GM12878 (cell line): ENCODE results near the gene CHD9. TPM values are rescaled to one million over a fixed set of nuclear protein-coding genes. Genes with fewer than 3 reads are reported as not detected.

Experiments used
- ATAC-seq: fragments of 200-7000 bp; cut with Tn5 transposase; 3 replicates; pipeline ENCODE4 v1.9.1; 2020; ENCODE audit warnings: mild to moderate bottlenecking, moderate library complexity
- BruUV-seq: library from RNA; stranded (reverse); fragments of 400-500 nt; replicated peaks from 2 replicates; lab custom pipeline; 2021; lab: Mats Ljungman, UMichigan
- CTCF ChIA-PET: fragments of 300-600 bp; sonication (Branson Sonifier 250); formaldehyde crosslinking; extraction: SDS; loops from one replicate; lab custom pipeline; 2021; ENCODE audit warnings: inconsistent platforms; lab: Yijun Ruan, JAX
- POLR2A ChIA-PET: fragments of 350-600 bp; formaldehyde crosslinking; extraction: SDS; loops from one replicate; lab custom pipeline; 2021; ENCODE audit warnings: inconsistent platforms; lab: Charles Lee
- RAD21 ChIA-PET: fragments of 300-600 bp; sonication (Branson Sonifier 250); formaldehyde crosslinking; loops from one replicate; lab custom pipeline; 2023; ENCODE audit warnings: antibody characterized with exemption; ENCODE audit not compliant: unreplicated experiment; lab: Charles Lee
- SMC1A ChIA-PET: fragments of 300-600 bp; sonication (Branson Sonifier 250); formaldehyde crosslinking; loops from one replicate; lab custom pipeline; 2023; ENCODE audit not compliant: unreplicated experiment, uncharacterized antibody; lab: Charles Lee
- DNase-seq: peaks from one replicate; pipeline ENCODE4 v3.0.0-alpha.2; 2011; ENCODE audit warnings: low read depth, low spot score
- FAIRE-seq: peaks from 3 replicates; lab custom pipeline; 2011; peaks lifted over from hg19 to GRCh38; lab: Jason Lieb, UNC
- H2AFZ ChIP-seq: 2 replicates; pipeline ENCODE4 v1.6.0; 2011; ENCODE audit warnings: low read depth, low read length, control low read depth; ENCODE audit not compliant: control insufficient read depth
- H3K27ac ChIP-seq: 2 replicates; pipeline ENCODE4 v1.5.1; 2011; ENCODE audit warnings: control low read depth; ENCODE audit not compliant: control insufficient read depth, insufficient read depth
- H3K27me3 ChIP-seq, 2 experiments: replicated peaks in 1 of 2; 2 replicates each; pipeline versions ENCODE4 v1.6.0 to v1.6.1; 2011; ENCODE audit warnings: low read length in 1 of 2; ENCODE audit not compliant: control insufficient read depth in 2 of 2, insufficient read depth in 2 of 2
- H3K36me3 ChIP-seq, 2 experiments: 2 replicates each; pipeline ENCODE4 v1.5.1; 2011; ENCODE audit warnings: low read length in 1 of 2; ENCODE audit not compliant: control insufficient read depth in 2 of 2, insufficient read depth in 2 of 2
- H3K4me1 ChIP-seq: 2 replicates; pipeline ENCODE4 v1.6.1; 2011; ENCODE audit warnings: mild to moderate bottlenecking, low read length, moderate library complexity, mixed read lengths; ENCODE audit not compliant: control insufficient read depth, insufficient read depth
- H3K4me2 ChIP-seq: 2 replicates; pipeline ENCODE4 v1.6.0; 2011; ENCODE audit warnings: control low read depth; ENCODE audit not compliant: control insufficient read depth, insufficient read depth
- H3K4me3 ChIP-seq: fragments of 200-600 bp; sonication (generic); 2 replicates; pipeline ENCODE4 v1.5.1; 2016
- H3K79me2 ChIP-seq: 2 replicates; pipeline ENCODE4 v1.6.0; 2011; ENCODE audit warnings: low read length; ENCODE audit not compliant: control insufficient read depth, insufficient read depth
- H3K9ac ChIP-seq: 2 replicates; pipeline ENCODE4 v1.8.0; 2011; ENCODE audit warnings: low read length, control low read depth, mixed read lengths; ENCODE audit not compliant: control insufficient read depth, insufficient read depth
- H3K9me3 ChIP-seq: replicated peaks from 3 replicates; pipeline ENCODE4 v1.5.1; 2011; ENCODE audit warnings: mild to moderate bottlenecking, low read length; ENCODE audit not compliant: control insufficient read depth, insufficient read depth
- H4K20me1 ChIP-seq: 2 replicates; pipeline ENCODE4 v1.6.0; 2011; ENCODE audit not compliant: control insufficient read depth, insufficient read depth
- ASH2L ChIP-seq: fragments of 300-600, 200-600 bp; sonication (generic); IDR thresholded peaks from 2 replicates; pipeline ENCODE4 v1.6.1; 2017; ENCODE audit warnings: low read depth, mild to moderate bottlenecking, borderline replicate concordance
- EP300 ChIP-seq, 2 experiments: fragments of 150-350 bp in 1 of 2; IDR thresholded peaks; 2 replicates each; pipeline ENCODE4 v1.6.1; 2011 to 2012; ENCODE audit warnings: low read depth in 2 of 2, low read length in 2 of 2, borderline replicate concordance in 1 of 2, improper control_type of control experiment in 1 of 2, inconsistent platforms in 1 of 2; ENCODE audit not compliant: control insufficient read depth in 1 of 2
- ETV6 ChIP-seq, 2 experiments: fragments of 450-650 bp in 1 of 2; IDR thresholded peaks in 1 of 2; conservative IDR thresholded peaks in 1 of 2; 2 replicates each; pipeline ENCODE4 v1.6.1; 2014; ENCODE audit warnings: antibody characterized with exemption in 1 of 2, borderline replicate concordance in 1 of 2, low read depth in 1 of 2, mild to moderate bottlenecking in 1 of 2, moderate library complexity in 1 of 2
- MXI1 ChIP-seq: fragments of 150-350 bp; IDR thresholded peaks from 2 replicates; pipeline ENCODE4 v1.6.1; 2011; ENCODE audit warnings: low read depth, mild to moderate bottlenecking, inconsistent platforms, low read length, improper control_type of control experiment
- RB1 ChIP-seq: fragments of 450-650 bp; formaldehyde crosslinking; IDR thresholded peaks from 2 replicates; pipeline ENCODE4 v1.6.1; 2017; ENCODE audit warnings: mild to moderate bottlenecking, borderline replicate concordance
- SIX5 ChIP-seq: IDR thresholded peaks from 2 replicates; pipeline ENCODE4 v1.6.1; 2011; ENCODE audit warnings: mild to moderate bottlenecking, low read depth, low read length, moderate library complexity; ENCODE audit not compliant: severe bottlenecking
- SMAD1 ChIP-seq: fragments of 450-650 bp; IDR thresholded peaks from 2 replicates; pipeline ENCODE4 v1.6.1; 2018; ENCODE audit warnings: mild to moderate bottlenecking, low read depth; ENCODE audit not compliant: partially characterized antibody
- SREBF1 ChIP-seq: IDR thresholded peaks from 2 replicates; pipeline ENCODE4 v1.6.1; 2012; ENCODE audit warnings: mild to moderate bottlenecking, low read length
- TCF12 ChIP-seq: IDR thresholded peaks from 2 replicates; pipeline ENCODE4 v1.6.1; 2011; ENCODE audit warnings: low read depth, mild to moderate bottlenecking, low read length
- WGBS: methylation state at CpG from one replicate; pipeline ENCODE4 v1.1.6; 2016; ENCODE audit warnings: low lambda C conversion rate; ENCODE audit not compliant: insufficient replicate concordance, insufficient coverage; ENCODE audit errors: missing lambda C conversion rate; 5-methylcytosine and 5-hydroxymethylcytosine counted together
- in situ Hi-C: fragments of 300-500 bp; cut with MboI; formaldehyde crosslinking; loops from 9 replicates; pipeline ENCODE4 v1.14.3; 2018; ENCODE audit warnings: mixed read lengths
- intact Hi-C: fragments of 100-400 bp; cut with micrococcal nuclease; formaldehyde crosslinking; loops from one replicate; pipeline ENCODE4 v1.14.2; 2022; ENCODE audit not compliant: unreplicated experiment
- polyA plus RNA-seq, 11 experiments: library from polyadenylated mRNA; depleted of rRNA in 4 of 11; unstranded in 6 of 11; stranded (reverse) in 5 of 11; fragments of >200 nt; fragmentation: Nextera tagmentation in 4 of 11; fragmentation: Illumina TruSeq in 1 of 11; extraction: Ambion mirVana in 4 of 11; extraction: Trizol in 1 of 11; gene quantifications; 1 replicate in 1 of 11; 2 replicates in 10 of 11; pipeline versions ENCODE4 v1.2.1 to v1.2.3, GENCODE V29; 2011 to 2016; ENCODE audit warnings: inconsistent platforms in 2 of 11, missing spikeins in 2 of 11, low read depth in 1 of 11
- total RNA-seq, 4 experiments: library from RNA; depleted of rRNA in 3 of 4; stranded (reverse); fragments of >200 nt in 3 of 4; fragmentation: Illumina TruSeq in 1 of 4; extraction: Trizol in 1 of 4; gene quantifications; 2 replicates each; pipeline versions ENCODE4 v1.2.1 to v1.2.3, GENCODE V29; 2013 to 2021
- TF ChIP-seq, protein P1 (sequence below): fragments of 150-350 bp; IDR thresholded peaks from 2 replicates; pipeline ENCODE4 v1.6.1; 2016; ENCODE audit warnings: low read depth, low read length
- TF ChIP-seq, protein P2 (sequence below): fragments of 450-650 bp; formaldehyde crosslinking; IDR thresholded peaks from 2 replicates; pipeline ENCODE4 v1.4.0; 2022; ENCODE audit warnings: mild to moderate bottlenecking, moderate library complexity
- TF ChIP-seq, protein P3 (sequence below): fragments of 150-350 bp; IDR thresholded peaks from 2 replicates; pipeline ENCODE4 v1.6.1; 2014; ENCODE audit warnings: mild to moderate bottlenecking, low read depth, low read length

The CHD9 gene
- total and polyA plus RNA-seq, 10 of the 15 experiments (the other 5 are each of a cell fraction or from before 2014, with no cell fraction given): 29.2 to 95.7 (median 54.3) TPM

DNA sequence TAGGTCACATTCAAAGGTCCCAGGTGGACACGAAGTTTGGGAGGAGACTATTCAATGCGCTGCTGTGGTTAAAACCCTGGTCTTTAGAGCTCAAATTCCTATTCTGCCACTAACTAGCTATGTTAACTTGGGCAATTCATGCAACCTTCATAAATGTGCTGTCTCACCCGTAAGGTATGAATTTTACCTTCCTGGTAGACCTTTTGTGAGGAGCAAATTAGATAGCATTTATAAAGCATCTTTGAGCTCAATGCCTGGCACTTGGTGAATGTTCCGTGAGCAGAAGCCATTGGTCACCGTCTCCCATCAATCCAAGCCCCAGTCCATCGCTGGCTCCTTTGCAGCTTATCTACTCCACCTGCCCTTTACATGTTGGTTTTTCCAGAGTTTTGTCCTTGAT, 18.7 kb upstream of the CHD9 start:
- BruUV-seq: no TSS peak
- SMC1A ChIA-PET: interaction anchor here (0.8 to 0.9 kb wide), 2 partner anchors 123 to 1006 kb away, joined by 3 read pairs; no protein-coding TSS in a partner anchor
- no peaks in the 10 kb centered on the region for H3K4me1 ChIP-seq
- POLR2A ChIA-PET: no interaction called here
- H3K4me3 ChIP-seq: no peak overlapping the region
- H4K20me1 ChIP-seq: no peaks in the 10 kb centered on the region
- no peak overlapping the region for H3K27ac ChIP-seq
- no peak overlapping the region for H3K4me2 ChIP-seq
- no peak for FAIRE-seq
- TF ChIP-seq, protein P1, sequence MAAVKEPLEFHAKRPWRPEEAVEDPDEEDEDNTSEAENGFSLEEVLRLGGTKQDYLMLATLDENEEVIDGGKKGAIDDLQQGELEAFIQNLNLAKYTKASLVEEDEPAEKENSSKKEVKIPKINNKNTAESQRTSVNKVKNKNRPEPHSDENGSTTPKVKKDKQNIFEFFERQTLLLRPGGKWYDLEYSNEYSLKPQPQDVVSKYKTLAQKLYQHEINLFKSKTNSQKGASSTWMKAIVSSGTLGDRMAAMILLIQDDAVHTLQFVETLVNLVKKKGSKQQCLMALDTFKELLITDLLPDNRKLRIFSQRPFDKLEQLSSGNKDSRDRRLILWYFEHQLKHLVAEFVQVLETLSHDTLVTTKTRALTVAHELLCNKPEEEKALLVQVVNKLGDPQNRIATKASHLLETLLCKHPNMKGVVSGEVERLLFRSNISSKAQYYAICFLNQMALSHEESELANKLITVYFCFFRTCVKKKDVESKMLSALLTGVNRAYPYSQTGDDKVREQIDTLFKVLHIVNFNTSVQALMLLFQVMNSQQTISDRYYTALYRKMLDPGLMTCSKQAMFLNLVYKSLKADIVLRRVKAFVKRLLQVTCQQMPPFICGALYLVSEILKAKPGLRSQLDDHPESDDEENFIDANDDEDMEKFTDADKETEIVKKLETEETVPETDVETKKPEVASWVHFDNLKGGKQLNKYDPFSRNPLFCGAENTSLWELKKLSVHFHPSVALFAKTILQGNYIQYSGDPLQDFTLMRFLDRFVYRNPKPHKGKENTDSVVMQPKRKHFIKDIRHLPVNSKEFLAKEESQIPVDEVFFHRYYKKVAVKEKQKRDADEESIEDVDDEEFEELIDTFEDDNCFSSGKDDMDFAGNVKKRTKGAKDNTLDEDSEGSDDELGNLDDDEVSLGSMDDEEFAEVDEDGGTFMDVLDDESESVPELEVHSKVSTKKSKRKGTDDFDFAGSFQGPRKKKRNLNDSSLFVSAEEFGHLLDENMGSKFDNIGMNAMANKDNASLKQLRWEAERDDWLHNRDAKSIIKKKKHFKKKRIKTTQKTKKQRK: no peak
- TF ChIP-seq MXI1 (no peak), ETV6 (conservative IDR thresholded peaks at IDR 0.05 in 1 of 2, IDR thresholded peaks at IDR 0.05 in 1 of 2; ENCODE audit: borderline replicate concordance in 1 of 2, low read depth in 1 of 2) (no peak), TCF12 (no peak), SMAD1 (no peak), EP300 (IDR thresholded peaks at IDR 0.05; ENCODE audit: borderline replicate concordance in 1 of 2, control insufficient read depth in 1 of 2, low read depth in 2 of 2, low read length in 2 of 2) (no peak), SREBF1 (no peak), RB1 (no peak), ASH2L (no peak), SIX5 (no peak)
- TF ChIP-seq, protein P2, sequence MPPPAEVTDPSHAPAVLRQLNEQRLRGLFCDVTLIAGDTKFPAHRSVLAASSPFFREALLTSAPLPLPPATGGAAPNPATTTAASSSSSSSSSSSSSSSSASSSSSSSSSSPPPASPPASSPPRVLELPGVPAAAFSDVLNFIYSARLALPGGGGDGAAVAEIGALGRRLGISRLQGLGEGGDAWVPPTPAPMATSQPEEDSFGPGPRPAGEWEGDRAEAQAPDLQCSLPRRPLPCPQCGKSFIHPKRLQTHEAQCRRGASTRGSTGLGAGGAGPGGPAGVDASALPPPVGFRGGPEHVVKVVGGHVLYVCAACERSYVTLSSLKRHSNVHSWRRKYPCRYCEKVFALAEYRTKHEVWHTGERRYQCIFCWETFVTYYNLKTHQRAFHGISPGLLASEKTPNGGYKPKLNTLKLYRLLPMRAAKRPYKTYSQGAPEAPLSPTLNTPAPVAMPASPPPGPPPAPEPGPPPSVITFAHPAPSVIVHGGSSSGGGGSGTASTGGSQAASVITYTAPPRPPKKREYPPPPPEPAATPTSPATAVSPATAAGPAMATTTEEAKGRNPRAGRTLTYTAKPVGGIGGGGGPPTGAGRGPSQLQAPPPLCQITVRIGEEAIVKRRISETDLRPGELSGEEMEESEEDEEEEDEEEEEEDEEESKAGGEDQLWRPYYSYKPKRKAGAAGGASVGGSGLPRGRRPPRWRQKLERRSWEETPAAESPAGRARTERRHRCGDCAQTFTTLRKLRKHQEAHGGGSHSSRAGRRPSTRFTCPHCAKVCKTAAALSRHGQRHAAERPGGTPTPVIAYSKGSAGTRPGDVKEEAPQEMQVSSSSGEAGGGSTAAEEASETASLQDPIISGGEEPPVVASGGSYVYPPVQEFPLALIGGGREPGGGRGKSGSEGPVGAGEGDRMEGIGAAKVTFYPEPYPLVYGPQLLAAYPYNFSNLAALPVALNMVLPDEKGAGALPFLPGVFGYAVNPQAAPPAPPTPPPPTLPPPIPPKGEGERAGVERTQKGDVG (CRISPR knock-in tag): no peak
- TF ChIP-seq, protein P3, sequence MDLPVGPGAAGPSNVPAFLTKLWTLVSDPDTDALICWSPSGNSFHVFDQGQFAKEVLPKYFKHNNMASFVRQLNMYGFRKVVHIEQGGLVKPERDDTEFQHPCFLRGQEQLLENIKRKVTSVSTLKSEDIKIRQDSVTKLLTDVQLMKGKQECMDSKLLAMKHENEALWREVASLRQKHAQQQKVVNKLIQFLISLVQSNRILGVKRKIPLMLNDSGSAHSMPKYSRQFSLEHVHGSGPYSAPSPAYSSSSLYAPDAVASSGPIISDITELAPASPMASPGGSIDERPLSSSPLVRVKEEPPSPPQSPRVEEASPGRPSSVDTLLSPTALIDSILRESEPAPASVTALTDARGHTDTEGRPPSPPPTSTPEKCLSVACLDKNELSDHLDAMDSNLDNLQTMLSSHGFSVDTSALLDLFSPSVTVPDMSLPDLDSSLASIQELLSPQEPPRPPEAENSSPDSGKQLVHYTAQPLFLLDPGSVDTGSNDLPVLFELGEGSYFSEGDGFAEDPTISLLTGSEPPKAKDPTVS: no peak
- TF ChIP-seq, all 136 proteins: peak for 0
- intact Hi-C loops (no loop called here), in situ Hi-C loops (no loop called here)
- Histone ChIP-seq H3K79me2 (no peaks in the 10 kb centered on the region), H3K36me3 (no peaks in the 10 kb centered on the region), H3K27me3 (no peaks in the 10 kb centered on the region), H3K9me3 (no peaks in the 10 kb centered on the region; the same call in 2 of the 3 replicates), H3K9ac (no peak overlapping the region), H2AFZ (no peak overlapping the region)
- ATAC-seq: no peak
- CTCF ChIA-PET: no interaction called here
- RAD21 ChIA-PET: no interaction called here
- WGBS: 49% methylated on average over 6 of the region's 6 CpGs
- DNase-seq: no peak
